Measurements from ENCODE around the gene USP17L25. TPM values are rescaled to one million over a fixed set of nuclear protein-coding genes. Genes with fewer than 3 reads are reported as not detected.

Gene USP17L25
- total RNA-seq, result not detected in 2 replicates

GRCh38 chr4:9329611-9330010, at the start of gene USP17L25:
Gene USP17L25, plus strand, starts transcription at chr4:9329911. Its CDS starts 0 bp downstream, at chr4:9329911.

GRCh38 chr4:9324865-9325264, 4.8 kb upstream of the USP17L25 start, which contains the start of gene USP17L24:
Gene USP17L24, plus strand, starts transcription at chr4:9325165. Its CDS starts 0 bp downstream, at chr4:9325165.

GRCh38 chr4:9334358-9334757, 4.6 kb downstream of the USP17L25 start, which contains the start of gene USP17L26:
Gene USP17L26, plus strand, starts transcription at chr4:9334658. Its CDS starts 0 bp downstream, at chr4:9334658.

GRCh38 chr4:9339103-9339502, 9.4 kb downstream of the USP17L25 start, which contains the start of gene USP17L5:
Gene USP17L5, plus strand, starts transcription at chr4:9339403. Its CDS starts 0 bp downstream, at chr4:9339403.

GRCh38 chr4:9343848-9344247, 14.1 kb downstream of the USP17L25 start, which contains the start of gene USP17L27:
Gene USP17L27, plus strand, starts transcription at chr4:9344148. Its CDS starts 0 bp downstream, at chr4:9344148.

GRCh38 chr4:9348593-9348992, 18.9 kb downstream of the USP17L25 start, which contains the start of gene USP17L28:
Gene USP17L28, plus strand, starts transcription at chr4:9348893. Its CDS starts 0 bp downstream, at chr4:9348893.

GRCh38 chr4:9353338-9353737, 23.6 kb downstream of the USP17L25 start, which contains the start of gene USP17L29:
Gene USP17L29, plus strand, starts transcription at chr4:9353638. Its CDS starts 0 bp downstream, at chr4:9353638.

GRCh38 chr4:9362829-9363228, 33.1 kb downstream of the USP17L25 start, which contains the start of gene USP17L30:
Gene USP17L30, plus strand, starts transcription at chr4:9363129. Its CDS starts 0 bp downstream, at chr4:9363129.

Other genes starting within 250 kb of the USP17L25 start
- not detected in 2 replicates for gene FAM90A26, start 159.5 kb upstream of the USP17L25 start, total RNA-seq
- gene USP17L10, start 119.3 kb upstream of the USP17L25 start, total RNA-seq, result not detected in 2 replicates
- gene USP17L11, start 114.5 kb upstream of the USP17L25 start, total RNA-seq, result not detected in 2 replicates
- not detected in 2 replicates for gene USP17L12, start 109.8 kb upstream of the USP17L25 start, total RNA-seq
- not detected in 2 replicates for gene USP17L13, start 105.0 kb upstream of the USP17L25 start, total RNA-seq
- gene USP17L15, start 95.5 kb upstream of the USP17L25 start, total RNA-seq, result not detected in 2 replicates
- not detected in 2 replicates for gene USP17L17, start 86.0 kb upstream of the USP17L25 start, total RNA-seq
- gene USP17L18, start 81.3 kb upstream of the USP17L25 start, total RNA-seq, result not detected in 2 replicates
- not detected in 2 replicates for gene USP17L19, start 76.5 kb upstream of the USP17L25 start, total RNA-seq
- gene USP17L20, start 71.8 kb upstream of the USP17L25 start, total RNA-seq, result not detected in 2 replicates
- not detected in 2 replicates for gene USP17L21, start 67.0 kb upstream of the USP17L25 start, total RNA-seq
- gene USP17L22, start 62.3 kb upstream of the USP17L25 start, total RNA-seq, result not detected in 2 replicates
- not detected in 2 replicates for gene USP17L24, start 4.7 kb upstream of the USP17L25 start, total RNA-seq
- gene USP17L26, start 4.7 kb downstream of the USP17L25 start, total RNA-seq, result not detected in 2 replicates
- gene USP17L5, start 9.5 kb downstream of the USP17L25 start, total RNA-seq, result not detected in 2 replicates
- not detected in 2 replicates for gene USP17L27, start 14.2 kb downstream of the USP17L25 start, total RNA-seq
- gene USP17L28, start 19.0 kb downstream of the USP17L25 start, total RNA-seq, result not detected in 2 replicates
- gene USP17L29, start 23.7 kb downstream of the USP17L25 start, total RNA-seq, result not detected in 2 replicates
- gene USP17L30, start 33.2 kb downstream of the USP17L25 start, total RNA-seq, result not detected in 2 replicates
- gene DEFB131A, start 114.5 kb downstream of the USP17L25 start, total RNA-seq, result not detected in 2 replicates

All from nasal cavity respiratory epithelium epithelial cell of viscerocranial mucosa (primary cell).